WTC11 (cell line): ENCODE results near the gene FPR1. TPM values are rescaled to one million over a fixed set of nuclear protein-coding genes. Genes with fewer than 3 reads are reported as not detected.

ENCODE experiments used
- ATAC-seq: fragments of 200-7000 bp; cut with Tn5 transposase; 2 replicates; pipeline ENCODE4 v1.10.0; 2021; ENCODE audit warnings: mild to moderate bottlenecking, moderate library complexity
- CTCF ChIA-PET: fragments of 300-600 bp; sonication (Branson Sonifier 250); formaldehyde crosslinking; loops from one replicate; lab custom pipeline; 2021; ENCODE audit warnings: antibody characterized with exemption; lab: Charles Lee
- POLR2A ChIA-PET: fragments of 350-600 bp; sonication (Branson Sonifier 250); formaldehyde crosslinking; loops from one replicate; lab custom pipeline; 2021; ENCODE audit warnings: antibody characterized with exemption; lab: Charles Lee
- DNase-seq: peaks from one replicate; pipeline ENCODE4 v3.0.0; 2021; ENCODE audit warnings: low spot score
- H3K27ac Mint-ChIP-seq: 2 replicates; pipeline ENCODE4 v1.8.0; 2021; ENCODE audit warnings: mixed read lengths
- H3K27me3 Mint-ChIP-seq: 2 replicates; pipeline ENCODE4 v1.8.0; 2021; ENCODE audit warnings: low read depth, mild to moderate bottlenecking, moderate library complexity, mixed read lengths
- H3K36me3 Mint-ChIP-seq: 2 replicates; pipeline ENCODE4 v1.8.0; 2021; ENCODE audit warnings: mixed read lengths
- H3K4me1 Mint-ChIP-seq: 2 replicates; pipeline ENCODE4 v1.8.0; 2022; ENCODE audit warnings: mixed read lengths
- H3K4me3 Mint-ChIP-seq: 2 replicates; pipeline ENCODE4 v1.8.0; 2021; ENCODE audit warnings: mild to moderate bottlenecking, moderate library complexity, mixed read lengths
- H3K9me3 Mint-ChIP-seq: 2 replicates; pipeline ENCODE4 v1.8.0; 2021; ENCODE audit warnings: mixed read lengths
- CBFB ChIP-seq: sonication (generic); formaldehyde crosslinking; IDR thresholded peaks from 2 replicates; pipeline ENCODE4 v1.8.1; 2022; ENCODE audit warnings: mild to moderate bottlenecking, low read depth, missing genetic modification reagents
- ELF4 ChIP-seq: sonication (generic); formaldehyde crosslinking; IDR thresholded peaks from 2 replicates; pipeline ENCODE4 v1.8.1; 2022; ENCODE audit warnings: low read depth, mild to moderate bottlenecking, moderate library complexity, missing genetic modification reagents
- EMX1 ChIP-seq: fragments of 250-450 bp; sonication (Bioruptor Pico); IDR thresholded peaks from 2 replicates; pipeline ENCODE4 v1.8.0; 2021; ENCODE audit warnings: mild to moderate bottlenecking
- ESRRA ChIP-seq: sonication (generic); formaldehyde crosslinking; IDR thresholded peaks from 2 replicates; pipeline ENCODE4 v1.8.1; 2022; ENCODE audit warnings: mild to moderate bottlenecking, missing genetic modification reagents, borderline replicate concordance
- FOXP1 ChIP-seq: sonication (generic); formaldehyde crosslinking; IDR thresholded peaks from 2 replicates; pipeline ENCODE4 v1.8.0; 2022; ENCODE audit warnings: missing genetic modification reagents, mild to moderate bottlenecking, moderate library complexity, borderline replicate concordance
- MYBL2 ChIP-seq: sonication (generic); formaldehyde crosslinking; IDR thresholded peaks from 2 replicates; pipeline ENCODE4 v1.8.1; 2023; ENCODE audit warnings: mild to moderate bottlenecking, moderate library complexity, missing genetic modification reagents
- NFE2L1 ChIP-seq: sonication (generic); formaldehyde crosslinking; IDR thresholded peaks from 2 replicates; pipeline ENCODE4 v1.8.1; 2023; ENCODE audit warnings: missing genetic modification reagents
- NR3C1 ChIP-seq: sonication (generic); formaldehyde crosslinking; conservative IDR thresholded peaks from 2 replicates; pipeline ENCODE4 v1.8.1; 2023; ENCODE audit warnings: low read depth, mild to moderate bottlenecking, missing genetic modification reagents
- PRRX2 ChIP-seq: fragments of 250-450 bp; sonication (Bioruptor Pico); IDR thresholded peaks from 2 replicates; pipeline ENCODE4 v1.8.0; 2021; ENCODE audit warnings: mild to moderate bottlenecking
- RORB ChIP-seq: fragments of 250-450 bp; sonication (Bioruptor Pico); IDR thresholded peaks from 2 replicates; pipeline ENCODE4 v1.9.0; 2021; ENCODE audit warnings: mild to moderate bottlenecking
- SOX15 ChIP-seq: fragments of 250-450 bp; sonication (Bioruptor Pico); IDR thresholded peaks from 2 replicates; pipeline ENCODE4 v1.9.0; 2021; ENCODE audit warnings: mild to moderate bottlenecking
- TCF7 ChIP-seq: sonication (generic); formaldehyde crosslinking; IDR thresholded peaks from 2 replicates; pipeline ENCODE4 v1.8.0; 2022; ENCODE audit warnings: mild to moderate bottlenecking, low read depth, missing genetic modification reagents, moderate library complexity
- TEAD1 ChIP-seq: sonication (generic); formaldehyde crosslinking; IDR thresholded peaks from 2 replicates; pipeline ENCODE4 v1.8.0; 2022; ENCODE audit warnings: mild to moderate bottlenecking, missing genetic modification reagents
- ZBTB21 ChIP-seq: sonication (generic); formaldehyde crosslinking; IDR thresholded peaks from 2 replicates; pipeline ENCODE4 v1.8.1; 2023; ENCODE audit warnings: mild to moderate bottlenecking, missing genetic modification reagents, borderline replicate concordance
- ZNF121 ChIP-seq: sonication (generic); formaldehyde crosslinking; IDR thresholded peaks from 2 replicates; pipeline ENCODE4 v1.8.0; 2023; ENCODE audit warnings: missing genetic modification reagents
- ZNF138 ChIP-seq: sonication (generic); formaldehyde crosslinking; conservative IDR thresholded peaks from 2 replicates; pipeline ENCODE4 v1.8.1; 2022; ENCODE audit warnings: mild to moderate bottlenecking, moderate library complexity, missing genetic modification reagents
- ZNF396 ChIP-seq: fragments of 250-450 bp; sonication (Bioruptor Pico); IDR thresholded peaks from 2 replicates; pipeline ENCODE4 v1.8.0; 2021; ENCODE audit warnings: mild to moderate bottlenecking, moderate library complexity, borderline replicate concordance
- ZNF423 ChIP-seq: fragments of 250-450 bp; sonication (Bioruptor Pico); IDR thresholded peaks from 2 replicates; pipeline ENCODE4 v2.1.2; 2022; ENCODE audit warnings: mild to moderate bottlenecking, moderate library complexity
- total RNA-seq: library from RNA; stranded (reverse); gene quantifications from 3 replicates; pipeline ENCODE4 v1.2.3, GENCODE V29; 2021
- TF ChIP-seq, protein P1 (sequence below): fragments of 250-450 bp; sonication (Bioruptor Pico); IDR thresholded peaks from 2 replicates; pipeline ENCODE4 v2.1.2; 2022; ENCODE audit warnings: mild to moderate bottlenecking, moderate library complexity
- TF ChIP-seq, protein P2 (sequence below): sonication (generic); formaldehyde crosslinking; conservative IDR thresholded peaks from 2 replicates; pipeline ENCODE4 v1.8.1; 2022; ENCODE audit warnings: mild to moderate bottlenecking, missing genetic modification reagents
- TF ChIP-seq, protein P3 (sequence below): sonication (generic); formaldehyde crosslinking; IDR thresholded peaks from 2 replicates; pipeline ENCODE4 v1.8.0; 2022; ENCODE audit warnings: mild to moderate bottlenecking, missing genetic modification reagents
- TF ChIP-seq, protein P4 (sequence below): sonication (generic); formaldehyde crosslinking; IDR thresholded peaks from 2 replicates; pipeline ENCODE4 v1.8.1; 2023; ENCODE audit warnings: mild to moderate bottlenecking, missing genetic modification reagents, moderate library complexity
- TF ChIP-seq, protein P5 (sequence below): fragments of 250-450 bp; sonication (Bioruptor Pico); conservative IDR thresholded peaks from 2 replicates; pipeline ENCODE4 v1.9.0; 2021; ENCODE audit warnings: mild to moderate bottlenecking
- TF ChIP-seq, protein P6 (sequence below): sonication (generic); formaldehyde crosslinking; IDR thresholded peaks from 2 replicates; pipeline ENCODE4 v1.8.1; 2023; ENCODE audit warnings: mild to moderate bottlenecking, missing genetic modification reagents, moderate library complexity
- TF ChIP-seq, protein P7 (sequence below): sonication (generic); formaldehyde crosslinking; IDR thresholded peaks from 2 replicates; pipeline ENCODE4 v1.8.0; 2022; ENCODE audit warnings: mild to moderate bottlenecking, missing genetic modification reagents

The FPR1 gene
- total RNA-seq, 1 experiment from 2014 or later: 0.72 TPM

DNA sequence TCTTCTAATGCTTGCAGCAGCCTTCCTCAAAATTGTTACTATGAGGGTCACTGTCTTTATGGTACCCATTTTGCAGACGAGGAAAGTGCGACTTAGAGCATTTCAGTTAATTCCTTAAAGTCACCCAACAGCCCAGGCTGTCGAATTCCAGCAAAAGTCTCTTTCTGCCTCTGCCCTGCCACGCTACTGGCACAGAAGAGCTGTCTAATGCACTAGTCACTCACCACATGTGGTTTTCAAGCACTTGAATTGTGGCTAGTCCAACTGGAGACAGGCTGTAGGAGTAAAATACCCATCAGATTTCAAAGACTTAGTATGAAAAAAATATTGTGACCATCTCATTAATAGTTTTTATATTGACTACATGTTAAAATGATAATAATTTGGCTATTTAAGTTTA is 1.7 kb downstream of the FPR1 start (continued):
- TF ChIP-seq, protein P1, sequence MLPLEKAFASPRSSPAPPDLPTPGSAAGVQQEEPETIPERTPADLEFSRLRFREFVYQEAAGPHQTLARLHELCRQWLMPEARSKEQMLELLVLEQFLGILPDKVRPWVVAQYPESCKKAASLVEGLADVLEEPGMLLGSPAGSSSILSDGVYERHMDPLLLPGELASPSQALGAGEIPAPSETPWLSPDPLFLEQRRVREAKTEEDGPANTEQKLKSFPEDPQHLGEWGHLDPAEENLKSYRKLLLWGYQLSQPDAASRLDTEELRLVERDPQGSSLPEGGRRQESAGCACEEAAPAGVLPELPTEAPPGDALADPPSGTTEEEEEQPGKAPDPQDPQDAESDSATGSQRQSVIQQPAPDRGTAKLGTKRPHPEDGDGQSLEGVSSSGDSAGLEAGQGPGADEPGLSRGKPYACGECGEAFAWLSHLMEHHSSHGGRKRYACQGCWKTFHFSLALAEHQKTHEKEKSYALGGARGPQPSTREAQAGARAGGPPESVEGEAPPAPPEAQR: no peak
- TF ChIP-seq SOX15 (CRISPR knock-in tag) (no peak), ZNF138 (CRISPR knock-in tag) (no peak), TCF7 (CRISPR knock-in tag) (no peak), NFE2L1 (CRISPR knock-in tag) (no peak), ZNF423 (CRISPR knock-in tag) (no peak), CBFB (CRISPR knock-in tag) (no peak)
- TF ChIP-seq, protein P2, sequence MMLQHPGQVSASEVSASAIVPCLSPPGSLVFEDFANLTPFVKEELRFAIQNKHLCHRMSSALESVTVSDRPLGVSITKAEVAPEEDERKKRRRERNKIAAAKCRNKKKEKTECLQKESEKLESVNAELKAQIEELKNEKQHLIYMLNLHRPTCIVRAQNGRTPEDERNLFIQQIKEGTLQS (CRISPR knock-in tag): no peak

DNA sequence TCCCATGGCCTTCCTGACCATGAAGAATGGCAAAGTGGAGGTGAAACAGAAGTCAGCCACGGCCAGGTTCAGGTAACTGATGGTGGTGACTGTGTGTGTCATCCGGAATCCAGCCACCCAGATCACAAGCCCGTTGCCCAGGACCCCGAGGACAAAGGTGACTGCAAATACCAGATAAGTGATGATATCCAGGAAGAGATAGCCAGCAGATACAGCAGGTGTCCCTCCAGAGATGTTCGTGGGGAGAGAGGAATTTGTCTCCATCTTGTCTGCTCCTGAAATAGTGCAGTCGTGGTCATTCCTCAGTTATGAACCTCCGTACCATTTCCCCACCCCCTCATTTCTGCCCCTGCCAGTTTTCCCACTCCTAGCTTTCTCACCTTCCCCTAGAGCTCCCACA is 4.9 kb downstream of the FPR1 start:
- TF ChIP-seq TEAD1 (CRISPR knock-in tag) (no peak), EMX1 (CRISPR knock-in tag) (no peak), ESRRA (CRISPR knock-in tag) (no peak), RORB (CRISPR knock-in tag) (no peak), FOXP1 (CRISPR knock-in tag) (no peak)
- TF ChIP-seq, protein P3, sequence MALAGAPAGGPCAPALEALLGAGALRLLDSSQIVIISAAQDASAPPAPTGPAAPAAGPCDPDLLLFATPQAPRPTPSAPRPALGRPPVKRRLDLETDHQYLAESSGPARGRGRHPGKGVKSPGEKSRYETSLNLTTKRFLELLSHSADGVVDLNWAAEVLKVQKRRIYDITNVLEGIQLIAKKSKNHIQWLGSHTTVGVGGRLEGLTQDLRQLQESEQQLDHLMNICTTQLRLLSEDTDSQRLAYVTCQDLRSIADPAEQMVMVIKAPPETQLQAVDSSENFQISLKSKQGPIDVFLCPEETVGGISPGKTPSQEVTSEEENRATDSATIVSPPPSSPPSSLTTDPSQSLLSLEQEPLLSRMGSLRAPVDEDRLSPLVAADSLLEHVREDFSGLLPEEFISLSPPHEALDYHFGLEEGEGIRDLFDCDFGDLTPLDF (CRISPR knock-in tag): no peak
- TF ChIP-seq, protein P4, sequence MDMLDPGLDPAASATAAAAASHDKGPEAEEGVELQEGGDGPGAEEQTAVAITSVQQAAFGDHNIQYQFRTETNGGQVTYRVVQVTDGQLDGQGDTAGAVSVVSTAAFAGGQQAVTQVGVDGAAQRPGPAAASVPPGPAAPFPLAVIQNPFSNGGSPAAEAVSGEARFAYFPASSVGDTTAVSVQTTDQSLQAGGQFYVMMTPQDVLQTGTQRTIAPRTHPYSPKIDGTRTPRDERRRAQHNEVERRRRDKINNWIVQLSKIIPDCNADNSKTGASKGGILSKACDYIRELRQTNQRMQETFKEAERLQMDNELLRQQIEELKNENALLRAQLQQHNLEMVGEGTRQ: no peak
- TF ChIP-seq, protein P5, sequence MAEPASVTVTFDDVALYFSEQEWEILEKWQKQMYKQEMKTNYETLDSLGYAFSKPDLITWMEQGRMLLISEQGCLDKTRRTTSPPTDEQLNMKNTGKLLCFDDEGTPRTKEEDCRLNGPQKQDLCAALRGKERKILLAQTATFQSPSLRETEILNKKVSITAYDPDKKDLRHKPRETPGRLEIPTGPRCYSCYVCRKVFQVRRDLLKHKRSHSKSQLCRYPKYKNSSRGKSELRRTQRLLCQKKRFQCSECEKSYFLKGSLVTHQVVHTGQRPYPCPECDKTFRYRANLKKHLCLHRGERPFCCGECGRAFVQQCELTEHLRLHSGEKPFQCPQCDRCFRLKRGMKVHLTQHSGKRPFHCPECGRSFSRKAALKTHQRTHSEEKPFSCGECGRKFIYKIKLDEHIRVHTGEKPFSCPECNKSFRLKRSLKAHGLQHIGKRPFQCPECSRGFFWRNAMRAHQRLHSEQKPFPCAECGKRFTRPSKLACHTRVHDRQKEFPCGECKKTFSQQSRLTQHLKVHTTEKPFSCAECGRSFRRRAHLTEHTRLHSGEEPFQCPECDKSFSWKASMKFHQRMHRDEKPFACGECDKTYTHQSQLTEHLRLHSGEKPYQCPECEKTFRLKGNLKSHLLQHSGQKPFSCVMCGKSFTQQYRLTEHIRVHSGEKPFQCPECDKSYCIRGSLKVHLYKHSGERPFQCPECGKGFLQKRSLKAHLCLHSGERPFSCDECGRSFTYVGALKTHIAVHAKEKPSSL (CRISPR knock-in tag): no peak
- CTCF ChIA-PET: interaction anchor here (0.6 to 1.4 kb wide), 2 partner anchors 86 to 652 kb away, joined by 3 read pairs; no protein-coding TSS in a partner anchor
- peaks cover 3% of the 10 kb centered on the region for H3K27me3 Mint-ChIP-seq

DNA sequence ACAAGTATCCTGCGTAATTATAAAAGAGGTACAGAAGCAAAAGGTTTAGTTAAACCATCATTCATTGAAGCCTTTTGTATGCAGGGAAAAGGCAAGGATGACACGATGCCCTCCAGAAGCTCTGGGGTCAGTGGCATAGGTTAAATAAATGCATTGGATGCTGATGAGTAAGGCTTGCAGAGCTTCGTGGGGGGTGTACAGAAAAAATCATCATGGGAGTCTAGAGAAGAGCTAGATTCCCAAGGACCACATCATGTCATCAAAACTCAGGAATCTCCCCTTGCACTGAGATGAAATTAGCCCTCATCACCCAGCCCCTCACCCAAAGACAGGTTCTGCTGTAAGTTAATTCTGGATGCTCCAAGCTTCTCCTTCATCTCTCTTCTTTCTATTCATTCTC is 8.3 kb downstream of the FPR1 start:
- CTCF ChIA-PET: interaction anchor here (2.1 kb wide), 1 partner anchor 34 kb away, joined by 10 read pairs; no protein-coding TSS in a partner anchor
- peaks cover 3% of the 10 kb centered on the region; the same call in 1 of the 2 replicates for H3K27me3 Mint-ChIP-seq
- no peak for TF ChIP-seq PRRX2 (CRISPR knock-in tag)
- TF ChIP-seq, protein P6, sequence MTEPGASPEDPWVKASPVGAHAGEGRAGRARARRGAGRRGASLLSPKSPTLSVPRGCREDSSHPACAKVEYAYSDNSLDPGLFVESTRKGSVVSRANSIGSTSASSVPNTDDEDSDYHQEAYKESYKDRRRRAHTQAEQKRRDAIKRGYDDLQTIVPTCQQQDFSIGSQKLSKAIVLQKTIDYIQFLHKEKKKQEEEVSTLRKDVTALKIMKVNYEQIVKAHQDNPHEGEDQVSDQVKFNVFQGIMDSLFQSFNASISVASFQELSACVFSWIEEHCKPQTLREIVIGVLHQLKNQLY (CRISPR knock-in tag): no peak
- no peak for TF ChIP-seq SOX15 (CRISPR knock-in tag)
- no peak for TF ChIP-seq ELF4 (CRISPR knock-in tag)
- no peak for TF ChIP-seq NR3C1 (CRISPR knock-in tag)
- no peak for TF ChIP-seq ZNF121
- TF ChIP-seq ZNF396 (CRISPR knock-in tag): no peak
- TF ChIP-seq, protein P7, sequence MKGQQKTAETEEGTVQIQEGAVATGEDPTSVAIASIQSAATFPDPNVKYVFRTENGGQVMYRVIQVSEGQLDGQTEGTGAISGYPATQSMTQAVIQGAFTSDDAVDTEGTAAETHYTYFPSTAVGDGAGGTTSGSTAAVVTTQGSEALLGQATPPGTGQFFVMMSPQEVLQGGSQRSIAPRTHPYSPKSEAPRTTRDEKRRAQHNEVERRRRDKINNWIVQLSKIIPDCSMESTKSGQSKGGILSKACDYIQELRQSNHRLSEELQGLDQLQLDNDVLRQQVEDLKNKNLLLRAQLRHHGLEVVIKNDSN (CRISPR knock-in tag): no peak
- TF ChIP-seq ZBTB21: no peak
- TF ChIP-seq MYBL2 (CRISPR knock-in tag): no peak

More for the DNA sequence above, 4.9 kb downstream of the FPR1 start:
- ATAC-seq (no peak), DNase-seq (no peak)
- H3K9me3 Mint-ChIP-seq: no peaks in the 10 kb centered on the region; the same call in 1 of the 2 replicates
- H3K36me3 Mint-ChIP-seq: no peaks in the 10 kb centered on the region
- POLR2A ChIA-PET: no interaction called here
- no peak overlapping the region for H3K27ac Mint-ChIP-seq
- no peak overlapping the region for H3K4me3 Mint-ChIP-seq
- H3K4me1 Mint-ChIP-seq: peaks cover 2% of the 10 kb centered on the region; the same call in 1 of the 2 replicates

More for the DNA sequence above, 8.3 kb downstream of the FPR1 start:
- no peaks in the 10 kb centered on the region for H3K36me3 Mint-ChIP-seq
- DNase-seq: no peak
- peaks cover 2% of the 10 kb centered on the region; the same call in 1 of the 2 replicates for H3K4me1 Mint-ChIP-seq
- POLR2A ChIA-PET: no interaction called here
- no peak overlapping the region for H3K27ac Mint-ChIP-seq
- no peaks in the 10 kb centered on the region; the same call in 1 of the 2 replicates for H3K9me3 Mint-ChIP-seq
- no peak for ATAC-seq
- H3K4me3 Mint-ChIP-seq: no peak overlapping the region
